Activated CD4-positive, alpha-beta T cell treated with anti-CD3 and anti-CD28 coated beads, Interleukin-2, amount 10 ng/mL, durations not matched to agents 24 days and 14 days (primary cell): Measurements from ENCODE around the gene NSMCE1. TPM values are rescaled to one million over a fixed set of nuclear protein-coding genes. Genes with fewer than 3 reads are reported as not detected.

ENCODE experiments used
- DNase-seq: peaks from one replicate; pipeline ENCODE4 v3.0.0; 2022
- H3K27ac Mint-ChIP-seq: one replicate; pipeline ENCODE4 v1.8.0; 2022; ENCODE audit warnings: mild to moderate bottlenecking, mixed read lengths
- H3K27me3 Mint-ChIP-seq: one replicate; pipeline ENCODE4 v1.8.0; 2022; ENCODE audit warnings: mixed read lengths
- H3K36me3 Mint-ChIP-seq: one replicate; pipeline ENCODE4 v1.8.0; 2022; ENCODE audit warnings: low read depth, mild to moderate bottlenecking, mixed read lengths
- H3K4me1 Mint-ChIP-seq: one replicate; pipeline ENCODE4 v1.8.0; 2021; ENCODE audit warnings: mixed read lengths
- H3K4me3 Mint-ChIP-seq: one replicate; pipeline ENCODE4 v1.8.0; 2022; ENCODE audit warnings: mild to moderate bottlenecking, moderate library complexity, mixed read lengths
- H3K9me3 Mint-ChIP-seq: one replicate; pipeline ENCODE4 v1.8.0; 2021; ENCODE audit warnings: mixed read lengths
- intact Hi-C: fragments of 100-400 bp; cut with micrococcal nuclease; formaldehyde crosslinking; loops from one replicate; pipeline ENCODE4 v1.15.1; 2023
- total RNA-seq: library from RNA; stranded (reverse); gene quantifications from 2 replicates; pipeline ENCODE4 v1.2.3, GENCODE V29; 2022

Gene NSMCE1
- total RNA-seq, result 143 and 149 TPM in 2 replicates

GRCh38 chr16:27268376-27269299 is at the start of gene NSMCE1:
NSMCE1 (minus strand) TSS chr16:27268772; CDS start chr16:27257570, 11,202 bp downstream.
- Mint-ChIP-seq H3K36me3 (peaks cover 42% of the 10 kb centered on the region), H3K27me3 (no peaks in the 10 kb centered on the region), H3K4me1 (peaks cover 70% of the 10 kb centered on the region), H3K4me3 (peak within 1 kb of the TSS; percentile 98), H3K27ac (peak within 1 kb of the TSS; percentile 98), H3K9me3 (peaks cover 8% of the 10 kb centered on the region)
- peak; percentile 99 for DNase-seq
- intact Hi-C loops, result loop anchor here (1.0 kb wide), 2 partner anchors 14 to 33 kb away; no protein-coding TSS in a partner anchor

GRCh38 chr16:27317738-27318391 is 49.3 kb upstream of the NSMCE1 start:
- Mint-ChIP-seq H3K4me1 (peaks cover 62% of the 10 kb centered on the region), H3K27ac (peak overlapping the region; percentile 96), H3K4me3 (peak overlapping the region; percentile 100), H3K9me3 (no peaks in the 10 kb centered on the region), H3K36me3 (peaks cover 82% of the 10 kb centered on the region), H3K27me3 (no peaks in the 10 kb centered on the region)
- intact Hi-C loops, result loop anchor here (1.0 to 5.0 kb wide), 10 partner anchors 9 to 149 kb away; partner anchors contain the start of gene KDM8
- no peak for DNase-seq

GRCh38 chr16:27317320-27317719 is 48.7 kb upstream of the NSMCE1 start:
- Mint-ChIP-seq H3K36me3 (peaks cover 78% of the 10 kb centered on the region), H3K4me3 (peak overlapping the region; percentile 100), H3K9me3 (no peaks in the 10 kb centered on the region), H3K27ac (peak overlapping the region; percentile 96), H3K4me1 (peaks cover 62% of the 10 kb centered on the region), H3K27me3 (no peaks in the 10 kb centered on the region)
- intact Hi-C loops, result loop anchor here (5.0 kb wide), 1 partner anchor 140 kb away; no protein-coding TSS in a partner anchor
- DNase-seq, result peak; percentile 76

GRCh38 chr16:27316038-27316680 is 47.6 kb upstream of the NSMCE1 start:
- H3K36me3 Mint-ChIP-seq, result peaks cover 66% of the 10 kb centered on the region
- no peaks in the 10 kb centered on the region for H3K9me3 Mint-ChIP-seq
- peaks cover 62% of the 10 kb centered on the region for H3K4me1 Mint-ChIP-seq
- peak; percentile 70 for DNase-seq
- no peaks in the 10 kb centered on the region for H3K27me3 Mint-ChIP-seq
- intact Hi-C loops, result loop anchor here (5.0 kb wide), 1 partner anchor 141 kb away; no protein-coding TSS in a partner anchor
- peak overlapping the region; percentile 100 for H3K4me3 Mint-ChIP-seq
- H3K27ac Mint-ChIP-seq, result peak overlapping the region; percentile 96

- H3K4me1 Mint-ChIP-seq, result peaks cover 61% of the 10 kb centered on the region
- peaks cover 59% of the 10 kb centered on the region for H3K36me3 Mint-ChIP-seq
- peak; percentile 90 for DNase-seq
- H3K27me3 Mint-ChIP-seq, result no peaks in the 10 kb centered on the region
- intact Hi-C loops, result loop anchor here (5.0 kb wide), 1 partner anchor 142 kb away; no protein-coding TSS in a partner anchor
- peak overlapping the region; percentile 96 for H3K27ac Mint-ChIP-seq
- no peaks in the 10 kb centered on the region for H3K9me3 Mint-ChIP-seq
- peak overlapping the region; percentile 100 for H3K4me3 Mint-ChIP-seq
Observed at GRCh38 chr16:27315333-27316037, 46.9 kb upstream of the NSMCE1 start.

- Mint-ChIP-seq H3K27me3 (no peaks in the 10 kb centered on the region), H3K4me1 (peaks cover 60% of the 10 kb centered on the region), H3K9me3 (no peaks in the 10 kb centered on the region), H3K36me3 (peaks cover 55% of the 10 kb centered on the region), H3K4me3 (peak overlapping the region; percentile 100), H3K27ac (peak overlapping the region; percentile 96)
- intact Hi-C loops, result loop anchor here (1.0 to 5.0 kb wide), 3 partner anchors 52 to 142 kb away; no protein-coding TSS in a partner anchor
- no peak for DNase-seq
Observed at GRCh38 chr16:27314986-27315332, 46.4 kb upstream of the NSMCE1 start.

- Mint-ChIP-seq H3K4me1 (peaks cover 54% of the 10 kb centered on the region), H3K4me3 (peak overlapping the region; percentile 100), H3K9me3 (no peaks in the 10 kb centered on the region), H3K36me3 (peaks cover 48% of the 10 kb centered on the region), H3K27me3 (no peaks in the 10 kb centered on the region), H3K27ac (peak overlapping the region; percentile 96)
- intact Hi-C loops, result loop anchor here (1.0 kb wide), 2 partner anchors 53 to 135 kb away; no protein-coding TSS in a partner anchor
- peak; percentile 89 for DNase-seq
Observed at GRCh38 chr16:27314161-27314723, 45.7 kb upstream of the NSMCE1 start.

- H3K36me3 Mint-ChIP-seq, result peaks cover 42% of the 10 kb centered on the region
- H3K9me3 Mint-ChIP-seq, result no peaks in the 10 kb centered on the region
- peak; percentile 93 for DNase-seq
- intact Hi-C loops, result loop anchor here (1.0 kb wide), 3 partner anchors 39 to 134 kb away; no protein-coding TSS in a partner anchor
- H3K27me3 Mint-ChIP-seq, result no peaks in the 10 kb centered on the region
- peaks cover 48% of the 10 kb centered on the region for H3K4me1 Mint-ChIP-seq
- H3K27ac Mint-ChIP-seq, result peak within 1 kb of the TSS; percentile 96
- H3K4me3 Mint-ChIP-seq, result peak within 1 kb of the TSS; percentile 100
Observed at GRCh38 chr16:27313422-27314160, 45.0 kb upstream of the NSMCE1 start, which contains the start of gene IL4R. IL4R (plus strand) TSS chr16:27313974; CDS start chr16:27340204, 26,230 bp downstream.

GRCh38 chr16:27312580-27313421 is 44.2 kb upstream of the NSMCE1 start:
- Mint-ChIP-seq H3K27me3 (no peaks in the 10 kb centered on the region), H3K27ac (peak overlapping the region; percentile 94), H3K4me3 (peak overlapping the region; percentile 100), H3K9me3 (no peaks in the 10 kb centered on the region), H3K4me1 (peaks cover 42% of the 10 kb centered on the region), H3K36me3 (peaks cover 34% of the 10 kb centered on the region)
- intact Hi-C loops, result loop anchor here (1.0 kb wide), 1 partner anchor 38 kb away; no protein-coding TSS in a partner anchor
- DNase-seq, result no peak

- no peaks in the 10 kb centered on the region for H3K9me3 Mint-ChIP-seq
- H3K4me1 Mint-ChIP-seq, result peaks cover 34% of the 10 kb centered on the region
- intact Hi-C loops, result no loop called here
- H3K4me3 Mint-ChIP-seq, result no peak overlapping the region
- no peaks in the 10 kb centered on the region for H3K27me3 Mint-ChIP-seq
- DNase-seq, result no peak
- peak overlapping the region; percentile 1 for H3K27ac Mint-ChIP-seq
- peaks cover 25% of the 10 kb centered on the region for H3K36me3 Mint-ChIP-seq
Observed at GRCh38 chr16:27311897-27312303, 43.3 kb upstream of the NSMCE1 start.

GRCh38 chr16:27311448-27311830 is 42.9 kb upstream of the NSMCE1 start:
- peaks cover 26% of the 10 kb centered on the region for H3K36me3 Mint-ChIP-seq
- peaks cover 3% of the 10 kb centered on the region for H3K9me3 Mint-ChIP-seq
- no peak overlapping the region for H3K27ac Mint-ChIP-seq
- intact Hi-C loops, result no loop called here
- H3K4me3 Mint-ChIP-seq, result no peak overlapping the region
- no peak for DNase-seq
- H3K27me3 Mint-ChIP-seq, result no peaks in the 10 kb centered on the region
- H3K4me1 Mint-ChIP-seq, result peaks cover 34% of the 10 kb centered on the region
